Measurements from ENCODE around the gene TAAR9. TPM values are rescaled to one million over a fixed set of nuclear protein-coding genes. Genes with fewer than 3 reads are reported as not detected.

The TAAR9 gene
- polyA plus RNA-seq, 3 donors: not detected

DNA sequence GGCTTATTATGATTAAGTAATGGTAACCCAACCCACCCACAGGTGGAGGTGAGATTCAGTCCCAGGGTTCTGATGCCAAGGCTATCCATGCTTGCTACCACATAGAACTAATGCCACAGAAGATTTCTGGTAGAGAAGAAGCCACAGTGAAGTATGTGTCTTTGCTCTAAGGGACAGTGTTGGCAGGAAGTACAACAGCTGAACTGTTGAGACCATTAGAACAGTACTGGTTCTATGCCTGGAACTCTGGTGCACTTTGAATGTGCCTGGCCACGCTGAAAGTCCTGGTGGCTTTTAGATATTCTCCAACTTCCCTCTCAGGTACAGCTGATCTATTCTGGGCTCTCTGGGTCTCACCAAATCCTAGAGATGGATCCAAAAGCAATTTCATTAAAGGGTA lies 32.9 kb upstream of the TAAR9 start:
- H3K4me3 ChIP-seq (replicated peaks in 1 of 3; ENCODE audit: low read depth in 2 of 3, low read length in 3 of 3): no peak overlapping the region
- no peak for DNase-seq
- no peaks in the 10 kb centered on the region for H3K9me3 ChIP-seq (replicated peaks in 1 of 2; ENCODE audit: control insufficient read depth in 1 of 2, insufficient read depth in 1 of 2, low read length in 2 of 2)
- whole genome bisulfite sequencing (ENCODE audit: insufficient coverage): no CpG with 5 or more reads among the region's 1 CpG
- no peak overlapping the region for H3K9ac ChIP-seq (ENCODE audit: insufficient read depth, low read length, poor library complexity, severe bottlenecking)
- peaks cover 100% of the 10 kb centered on the region for H4K20me1 ChIP-seq (ENCODE audit: insufficient read depth, low read length)
- intact Hi-C loops (cut with micrococcal nuclease): no loop called here
- Mint-ChIP-seq H3K9me3 (no peaks in the 10 kb centered on the region), H3K4me3 (no peak overlapping the region), H3K27me3 (ENCODE audit: low read depth in 3 of 3) (no peaks in the 10 kb centered on the region), H3K27ac (peak overlapping the region in 2 of 7 donors; percentile 59 to 80), H3K4me1 (peaks cover 69% of the 10 kb centered on the region), H3K36me3 (peaks cover 48 to 63% of the 10 kb centered on the region in 2 donors)
- TF ChIP-seq, protein P1, sequence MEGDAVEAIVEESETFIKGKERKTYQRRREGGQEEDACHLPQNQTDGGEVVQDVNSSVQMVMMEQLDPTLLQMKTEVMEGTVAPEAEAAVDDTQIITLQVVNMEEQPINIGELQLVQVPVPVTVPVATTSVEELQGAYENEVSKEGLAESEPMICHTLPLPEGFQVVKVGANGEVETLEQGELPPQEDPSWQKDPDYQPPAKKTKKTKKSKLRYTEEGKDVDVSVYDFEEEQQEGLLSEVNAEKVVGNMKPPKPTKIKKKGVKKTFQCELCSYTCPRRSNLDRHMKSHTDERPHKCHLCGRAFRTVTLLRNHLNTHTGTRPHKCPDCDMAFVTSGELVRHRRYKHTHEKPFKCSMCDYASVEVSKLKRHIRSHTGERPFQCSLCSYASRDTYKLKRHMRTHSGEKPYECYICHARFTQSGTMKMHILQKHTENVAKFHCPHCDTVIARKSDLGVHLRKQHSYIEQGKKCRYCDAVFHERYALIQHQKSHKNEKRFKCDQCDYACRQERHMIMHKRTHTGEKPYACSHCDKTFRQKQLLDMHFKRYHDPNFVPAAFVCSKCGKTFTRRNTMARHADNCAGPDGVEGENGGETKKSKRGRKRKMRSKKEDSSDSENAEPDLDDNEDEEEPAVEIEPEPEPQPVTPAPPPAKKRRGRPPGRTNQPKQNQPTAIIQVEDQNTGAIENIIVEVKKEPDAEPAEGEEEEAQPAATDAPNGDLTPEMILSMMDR (IDR thresholded peaks at IDR 0.05): no peak
- H2AFZ ChIP-seq (ENCODE audit: insufficient read depth, low read depth, low read length, poor library complexity, severe bottlenecking): no peak overlapping the region
- no peak overlapping the region for H3K4me2 ChIP-seq (replicated peaks; ENCODE audit: extremely low read depth, low read length, poor library complexity, severe bottlenecking)
- peak overlapping the region in 1 of 2 donors; percentile 49 for H3K27ac ChIP-seq (ENCODE audit: low read depth in 1 of 2, low read length in 2 of 2)
- peaks cover 11 to 18% of the 10 kb centered on the region in 2 donors for H3K4me1 ChIP-seq (ENCODE audit: control insufficient read depth in 1 of 2, insufficient read depth in 2 of 2, low read length in 2 of 2)
- H3K79me2 ChIP-seq (ENCODE audit: insufficient read depth, low read length): peaks cover 100% of the 10 kb centered on the region
- H3K27me3 ChIP-seq (ENCODE audit: control insufficient read depth in 2 of 2, insufficient read depth in 2 of 2, low read length in 2 of 2): no peaks in the 10 kb centered on the region
- H3K36me3 ChIP-seq (replicated peaks in 1 of 2; ENCODE audit: control insufficient read depth in 1 of 2, insufficient read depth in 2 of 2, low read length in 2 of 2): peaks cover 44 to 76% of the 10 kb centered on the region in 2 donors

DNA sequence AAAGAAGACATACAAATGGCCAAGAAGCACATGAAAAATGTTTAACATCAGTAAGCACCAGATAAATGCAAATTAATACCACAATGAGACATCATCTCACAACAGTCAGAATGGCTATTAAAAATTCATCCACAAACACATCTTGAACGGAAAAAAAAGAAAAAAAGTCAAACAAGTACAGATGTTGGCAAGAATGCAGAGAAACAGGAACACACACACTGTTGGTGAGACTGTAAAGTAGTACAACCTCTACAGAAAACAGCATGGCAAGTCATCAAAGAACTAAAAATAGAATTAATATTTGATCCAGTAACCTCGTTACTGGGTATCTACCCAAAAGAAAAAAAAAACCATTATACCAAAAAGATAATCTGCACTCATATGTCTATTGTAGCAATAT lies 31.6 kb upstream of the TAAR9 start:
- no CpG with 5 or more reads among the region's 2 CpGs for WGBS (ENCODE audit: insufficient coverage)
- peaks cover 100% of the 10 kb centered on the region for H4K20me1 ChIP-seq (ENCODE audit: insufficient read depth, low read length)
- H3K36me3 ChIP-seq (replicated peaks in 1 of 2; ENCODE audit: control insufficient read depth in 1 of 2, insufficient read depth in 2 of 2, low read length in 2 of 2): peaks cover 32 to 63% of the 10 kb centered on the region in 2 donors
- H3K4me1 Mint-ChIP-seq: peaks cover 67% of the 10 kb centered on the region
- no peak for DNase-seq
- no peak overlapping the region for H3K4me3 Mint-ChIP-seq
- H3K27me3 Mint-ChIP-seq (ENCODE audit: low read depth in 3 of 3): no peaks in the 10 kb centered on the region
- H3K27ac Mint-ChIP-seq: peak overlapping the region in 1 of 7 donors; percentile 8
- TF ChIP-seq, protein P1 (IDR thresholded peaks at IDR 0.05): no peak
- intact Hi-C loops (cut with micrococcal nuclease): no loop called here
- peaks cover 100% of the 10 kb centered on the region for H3K79me2 ChIP-seq (ENCODE audit: insufficient read depth, low read length)
- H2AFZ ChIP-seq (ENCODE audit: insufficient read depth, low read depth, low read length, poor library complexity, severe bottlenecking): no peak overlapping the region
- H3K9me3 Mint-ChIP-seq: no peaks in the 10 kb centered on the region
- no peaks in the 10 kb centered on the region for H3K9me3 ChIP-seq (replicated peaks in 1 of 2; ENCODE audit: control insufficient read depth in 1 of 2, insufficient read depth in 1 of 2, low read length in 2 of 2)
- peaks cover 16 to 21% of the 10 kb centered on the region in 2 donors for H3K4me1 ChIP-seq (ENCODE audit: control insufficient read depth in 1 of 2, insufficient read depth in 2 of 2, low read length in 2 of 2)
- peak overlapping the region in 1 of 2 donors; percentile 32 for H3K27ac ChIP-seq (ENCODE audit: low read depth in 1 of 2, low read length in 2 of 2)
- H3K36me3 Mint-ChIP-seq: peaks cover 40 to 52% of the 10 kb centered on the region in 2 donors
- no peak overlapping the region for H3K4me2 ChIP-seq (replicated peaks; ENCODE audit: extremely low read depth, low read length, poor library complexity, severe bottlenecking)
- H3K27me3 ChIP-seq (ENCODE audit: control insufficient read depth in 2 of 2, insufficient read depth in 2 of 2, low read length in 2 of 2): no peaks in the 10 kb centered on the region
- no peak overlapping the region for H3K4me3 ChIP-seq (replicated peaks in 1 of 3; ENCODE audit: low read depth in 2 of 3, low read length in 3 of 3)
- H3K9ac ChIP-seq (ENCODE audit: insufficient read depth, low read length, poor library complexity, severe bottlenecking): no peak overlapping the region

Data from CD14-positive monocyte (primary cell).